ENCODE results near the gene CDK11B.

Gene CDK11B

DNA sequence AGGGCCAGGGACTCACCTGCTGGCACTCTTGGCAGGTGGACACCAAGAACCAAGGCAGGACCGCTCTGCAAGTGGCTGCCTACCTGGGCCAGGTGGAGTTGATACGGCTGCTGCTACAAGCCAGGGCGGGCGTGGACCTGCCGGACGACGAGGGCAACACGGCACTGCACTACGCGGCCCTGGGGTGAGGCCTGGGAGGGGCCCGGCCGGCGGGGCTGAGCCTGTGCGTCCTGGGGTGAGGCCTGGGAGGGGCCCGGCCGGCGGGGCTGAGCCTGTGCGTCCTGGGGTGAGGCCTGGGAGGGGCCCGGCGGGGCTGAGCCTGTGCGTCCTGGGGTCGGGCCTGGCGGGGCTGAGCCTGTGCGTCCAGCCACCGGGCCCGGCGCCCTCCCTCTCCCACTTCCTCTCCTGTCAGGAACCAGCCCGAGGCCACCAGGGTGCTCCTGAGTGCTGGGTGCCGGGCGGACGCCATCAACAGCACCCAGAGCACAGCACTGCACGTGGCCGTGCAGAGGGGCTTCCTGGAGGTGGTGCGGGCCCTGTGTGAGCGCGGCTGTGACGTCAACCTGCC, 31.5 kb downstream of the CDK11B start:
- no peaks in the 10 kb centered on the region for H3K36me3 Mint-ChIP-seq
- no peak overlapping the region for H3K4me3 Mint-ChIP-seq
- H3K27ac Mint-ChIP-seq, result no peak overlapping the region
- no peaks in the 10 kb centered on the region for H3K27me3 Mint-ChIP-seq
- H3K4me1 Mint-ChIP-seq (ENCODE audit: low read depth), result peaks cover 4% of the 10 kb centered on the region
- H3K9me3 Mint-ChIP-seq (ENCODE audit: low read depth), result no peaks in the 10 kb centered on the region

DNA sequence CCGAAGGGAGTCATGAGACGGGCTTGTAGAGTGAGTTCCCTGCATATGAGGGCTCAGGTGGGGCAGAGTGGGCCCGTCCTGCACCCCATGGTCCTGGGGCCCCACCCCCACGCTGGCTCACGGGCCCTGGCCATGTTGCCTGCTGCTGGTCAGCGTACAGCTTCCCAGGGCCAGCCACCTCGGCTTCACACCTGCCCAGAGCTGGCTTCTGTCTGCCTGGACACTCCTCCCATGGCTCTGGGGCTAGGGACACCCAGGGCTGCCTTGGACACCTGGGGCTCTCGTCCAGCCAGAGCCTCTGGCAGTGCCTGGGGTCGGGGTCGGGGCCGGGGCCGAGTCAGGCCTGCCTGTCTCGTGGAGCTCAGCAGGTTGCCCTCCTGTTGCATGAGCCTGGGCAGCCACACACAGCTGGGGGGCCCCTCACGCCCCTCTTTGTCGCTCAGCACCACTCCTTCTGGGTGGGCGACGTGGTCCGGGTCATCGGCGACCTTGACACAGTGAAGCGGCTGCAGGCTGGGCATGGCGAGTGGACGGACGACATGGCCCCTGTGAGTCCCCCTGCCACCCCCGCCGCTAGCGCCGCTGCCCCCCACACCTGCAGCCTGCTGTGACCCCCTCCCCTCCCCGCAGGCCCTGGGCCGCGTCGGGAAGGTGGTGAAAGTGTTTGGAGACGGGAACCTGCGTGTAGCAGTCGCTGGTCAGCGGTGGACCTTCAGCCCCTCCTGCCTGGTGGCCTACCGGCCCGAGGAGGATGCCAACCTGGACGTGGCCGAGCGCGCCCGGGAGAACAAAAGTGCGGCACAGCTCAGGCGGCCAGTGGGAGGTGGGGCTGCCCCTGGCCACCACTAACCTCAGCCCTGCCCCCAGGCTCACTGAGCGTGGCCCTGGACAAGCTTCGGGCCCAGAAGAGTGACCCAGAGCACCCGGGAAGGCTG, 32.3 kb downstream of the CDK11B start:
- Mint-ChIP-seq H3K36me3 (no peaks in the 10 kb centered on the region), H3K4me1 (ENCODE audit: low read depth) (peaks cover 4% of the 10 kb centered on the region), H3K27me3 (no peaks in the 10 kb centered on the region), H3K27ac (no peak overlapping the region), H3K9me3 (ENCODE audit: low read depth) (no peaks in the 10 kb centered on the region), H3K4me3 (no peak overlapping the region)

DNA sequence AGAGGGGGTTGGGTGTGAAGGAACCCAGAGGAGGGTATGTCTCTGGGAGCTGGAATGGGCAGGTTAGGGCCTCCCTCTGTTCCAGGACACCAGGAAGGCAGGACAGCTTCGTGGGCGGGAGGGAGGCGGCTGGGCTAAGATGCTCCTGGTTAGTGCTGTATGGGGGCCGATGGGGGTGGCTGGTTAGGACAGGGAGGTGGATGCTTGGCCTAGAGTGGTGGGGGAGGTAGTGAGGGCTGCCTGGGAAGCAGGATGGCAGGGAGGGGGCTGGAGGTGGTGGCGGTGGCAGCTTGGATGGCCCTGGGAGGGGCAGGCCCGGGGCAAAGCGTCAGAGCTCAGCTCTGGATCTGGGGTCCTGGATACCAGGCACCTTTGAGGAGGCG, 33.0 kb downstream of the CDK11B start:
- H3K27me3 Mint-ChIP-seq, result no peaks in the 10 kb centered on the region
- no peak overlapping the region for H3K27ac Mint-ChIP-seq
- no peak overlapping the region for H3K4me3 Mint-ChIP-seq
- H3K4me1 Mint-ChIP-seq (ENCODE audit: low read depth), result peaks cover 4% of the 10 kb centered on the region
- no peaks in the 10 kb centered on the region for H3K36me3 Mint-ChIP-seq
- H3K9me3 Mint-ChIP-seq (ENCODE audit: low read depth), result no peaks in the 10 kb centered on the region

DNA sequence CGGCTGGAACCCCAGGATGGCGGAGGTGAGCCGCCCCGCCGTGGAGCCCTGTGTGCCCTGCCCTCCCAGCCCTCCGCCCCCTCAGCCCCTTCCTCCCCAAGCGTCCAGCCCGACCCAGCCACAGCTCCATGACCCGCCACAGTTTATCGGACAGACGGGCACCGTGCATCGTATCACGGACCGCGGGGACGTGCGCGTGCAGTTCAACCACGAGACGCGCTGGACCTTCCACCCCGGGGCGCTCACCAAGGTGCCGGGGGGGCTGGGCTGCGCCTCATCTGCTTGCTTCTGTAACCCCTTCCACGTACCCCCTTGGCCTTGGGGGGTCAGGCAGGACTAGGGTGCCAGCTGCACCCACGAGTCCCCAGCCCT, 33.4 kb downstream of the CDK11B start:
- H3K27me3 Mint-ChIP-seq, result no peaks in the 10 kb centered on the region
- H3K4me1 Mint-ChIP-seq (ENCODE audit: low read depth), result peaks cover 4% of the 10 kb centered on the region
- no peak overlapping the region for H3K4me3 Mint-ChIP-seq
- no peak overlapping the region for H3K27ac Mint-ChIP-seq
- no peaks in the 10 kb centered on the region for H3K9me3 Mint-ChIP-seq (ENCODE audit: low read depth)
- H3K36me3 Mint-ChIP-seq, result no peaks in the 10 kb centered on the region

DNA sequence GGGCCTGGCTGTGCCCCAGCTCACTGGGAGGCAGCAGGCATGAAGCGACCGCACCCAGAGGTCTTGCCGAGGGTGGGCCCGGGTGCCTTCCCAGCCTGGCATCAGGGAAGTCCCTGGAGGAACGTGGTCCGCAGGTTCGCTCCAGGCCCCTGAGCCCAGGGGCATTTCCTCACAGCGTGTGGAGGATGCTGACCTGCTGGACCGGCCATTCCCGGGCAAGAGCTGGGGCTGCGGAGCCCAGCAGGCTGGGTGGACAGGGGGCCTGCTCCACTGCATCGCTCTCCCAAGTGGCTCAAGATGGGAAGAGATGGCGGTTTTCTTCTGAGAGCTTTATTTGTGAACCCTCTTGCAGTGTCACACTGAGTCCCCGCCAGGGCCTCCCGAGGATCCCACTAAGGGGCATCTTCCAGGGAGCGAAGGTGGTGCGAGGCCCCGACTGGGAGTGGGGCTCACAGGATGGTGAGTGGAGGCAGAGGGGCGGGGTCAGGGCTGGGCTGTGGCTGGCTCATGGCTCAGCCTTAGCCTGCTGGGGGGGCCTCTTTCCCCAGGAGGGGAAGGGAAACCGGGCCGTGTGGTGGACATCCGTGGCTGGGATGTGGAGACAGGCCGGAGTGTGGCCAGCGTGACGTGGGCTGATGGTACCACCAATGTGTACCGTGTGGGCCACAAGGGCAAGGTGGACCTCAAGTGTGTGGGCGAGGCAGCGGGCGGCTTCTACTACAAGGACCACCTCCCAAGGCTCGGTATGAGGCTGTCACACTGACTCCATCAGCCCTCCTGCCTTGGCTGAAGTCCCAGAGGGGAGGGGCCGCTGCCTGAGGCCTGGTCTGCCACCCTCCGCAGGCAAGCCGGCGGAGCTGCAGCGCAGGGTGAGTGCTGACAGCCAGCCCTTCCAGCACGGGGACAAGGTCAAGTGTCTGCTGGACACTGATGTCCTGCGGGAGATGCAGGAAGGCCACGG, 34.1 kb downstream of the CDK11B start:
- Mint-ChIP-seq H3K4me3 (no peak overlapping the region), H3K27ac (no peak overlapping the region), H3K27me3 (no peaks in the 10 kb centered on the region), H3K9me3 (ENCODE audit: low read depth) (no peaks in the 10 kb centered on the region), H3K4me1 (ENCODE audit: low read depth) (peaks cover 2% of the 10 kb centered on the region), H3K36me3 (no peaks in the 10 kb centered on the region)

DNA sequence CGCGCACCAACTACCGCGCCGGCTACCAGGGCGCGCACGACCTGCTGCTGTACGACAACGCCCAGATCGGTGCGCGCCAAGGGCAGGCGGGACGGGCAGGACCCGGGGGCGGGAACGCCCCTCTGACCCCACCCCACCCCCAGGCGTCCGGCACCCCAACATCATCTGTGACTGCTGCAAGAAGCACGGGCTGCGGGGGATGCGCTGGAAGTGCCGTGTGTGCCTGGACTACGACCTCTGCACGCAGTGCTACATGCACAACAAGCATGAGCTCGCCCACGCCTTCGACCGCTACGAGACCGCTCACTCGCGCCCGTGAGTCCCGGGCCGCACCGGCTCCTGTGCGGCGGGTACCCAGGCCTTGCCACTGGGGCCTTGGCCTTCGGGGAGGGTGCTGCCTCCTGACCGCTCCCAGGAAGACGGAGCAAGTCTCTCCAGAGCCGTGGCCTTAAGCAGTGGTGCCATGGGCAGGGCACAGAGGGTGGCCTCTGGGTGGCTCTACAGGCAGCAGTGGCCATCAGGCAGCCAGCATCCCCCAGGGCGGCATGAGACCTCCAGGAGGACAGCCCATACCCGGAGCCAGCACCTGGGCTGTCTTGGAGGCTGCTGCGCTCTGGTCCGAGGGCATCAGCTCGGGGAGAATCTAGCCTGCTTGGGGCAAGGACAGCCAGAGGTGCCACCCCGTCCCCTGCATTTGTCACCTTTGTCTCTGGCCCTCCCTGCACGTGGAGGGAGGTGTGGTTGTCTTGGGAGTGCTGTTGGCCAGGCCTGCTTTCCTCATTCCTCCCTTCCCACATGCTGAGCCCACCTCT, 35.0 kb downstream of the CDK11B start:
- no peaks in the 10 kb centered on the region for H3K9me3 Mint-ChIP-seq (ENCODE audit: low read depth)
- H3K27ac Mint-ChIP-seq, result no peak overlapping the region
- no peak overlapping the region for H3K4me3 Mint-ChIP-seq
- no peaks in the 10 kb centered on the region for H3K36me3 Mint-ChIP-seq
- peaks cover 2% of the 10 kb centered on the region for H3K4me1 Mint-ChIP-seq (ENCODE audit: low read depth)
- no peaks in the 10 kb centered on the region for H3K27me3 Mint-ChIP-seq

DNA sequence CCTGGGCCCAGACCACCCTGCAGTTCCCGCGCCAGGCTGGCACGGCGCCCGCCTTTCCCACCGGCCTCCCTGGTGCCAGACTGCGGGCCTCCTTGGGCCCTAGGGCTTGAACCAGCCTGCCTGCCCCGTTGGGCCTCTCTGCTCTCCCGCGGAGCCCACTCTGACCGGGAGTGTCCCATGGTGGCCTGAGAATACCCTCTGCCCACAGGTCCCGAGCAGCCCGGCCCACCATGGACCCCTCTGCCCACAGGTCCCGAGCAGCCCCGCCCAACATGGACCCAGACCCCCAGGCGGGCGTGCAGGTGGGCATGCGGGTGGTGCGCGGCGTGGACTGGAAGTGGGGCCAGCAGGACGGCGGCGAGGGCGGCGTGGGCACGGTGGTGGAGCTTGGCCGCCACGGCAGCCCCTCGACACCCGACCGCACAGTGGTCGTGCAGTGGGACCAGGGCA, 35.6 kb downstream of the CDK11B start:
- Mint-ChIP-seq H3K9me3 (ENCODE audit: low read depth) (no peaks in the 10 kb centered on the region), H3K27ac (no peak overlapping the region), H3K4me3 (no peak overlapping the region), H3K27me3 (no peaks in the 10 kb centered on the region), H3K36me3 (no peaks in the 10 kb centered on the region), H3K4me1 (ENCODE audit: low read depth) (peaks cover 2% of the 10 kb centered on the region)

DNA sequence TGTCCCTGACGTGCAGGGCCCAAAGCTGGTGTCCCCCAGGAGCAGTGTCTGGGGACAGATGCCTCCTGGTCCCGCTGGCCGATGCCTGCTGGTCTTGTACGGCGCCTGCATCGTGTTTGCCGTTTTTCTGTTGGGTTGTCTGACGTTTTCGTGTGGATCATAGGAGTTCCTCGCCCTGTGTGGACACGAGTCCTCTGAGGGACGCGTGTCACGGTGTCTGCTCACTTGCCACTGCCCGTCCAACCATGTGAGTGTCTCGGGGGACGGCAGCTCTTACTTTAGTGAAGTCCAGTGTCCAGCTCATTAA, 36.1 kb downstream of the CDK11B start:
- Mint-ChIP-seq H3K4me1 (ENCODE audit: low read depth) (peaks cover 2% of the 10 kb centered on the region), H3K4me3 (no peak overlapping the region), H3K27ac (no peak overlapping the region)

DNA sequence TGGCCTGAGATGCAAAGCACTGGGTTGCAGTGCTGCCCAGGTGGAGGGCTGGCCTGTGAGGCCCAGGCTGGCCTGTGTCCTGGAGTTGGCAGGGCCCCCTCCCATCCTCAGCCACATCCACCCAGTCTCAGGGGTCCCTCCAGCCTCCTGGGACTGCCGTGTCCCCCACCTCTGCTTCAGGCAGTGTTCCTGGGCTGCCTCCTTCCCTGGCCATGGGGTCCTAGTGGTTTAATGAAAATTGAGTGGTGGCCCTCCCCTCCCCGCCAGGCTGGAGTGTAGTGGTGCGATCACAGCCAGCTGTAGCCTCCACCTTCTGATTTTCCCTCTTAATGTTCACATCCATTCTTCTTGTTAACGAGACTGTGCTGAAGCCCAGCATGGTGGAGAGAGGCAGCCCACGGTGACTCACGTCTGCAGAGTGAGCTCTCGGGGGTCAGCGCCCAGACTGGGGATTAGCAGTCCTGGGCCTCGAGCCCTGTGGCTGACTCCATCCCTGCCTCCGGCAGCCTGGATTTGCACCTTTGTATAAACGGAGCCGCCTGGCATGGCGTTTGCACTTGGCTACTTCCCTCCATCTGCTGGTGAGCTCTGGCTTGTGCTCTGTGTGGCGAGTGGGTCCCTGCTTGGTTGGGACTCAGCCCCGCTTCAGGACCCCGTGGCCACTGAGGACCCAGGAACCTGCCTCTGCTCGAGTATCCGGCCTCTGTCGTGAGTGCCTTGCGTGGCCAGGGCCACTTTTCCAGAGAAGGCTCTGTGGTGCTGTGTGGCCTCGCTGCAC, 36.6 kb downstream of the CDK11B start:
- Mint-ChIP-seq H3K4me1 (ENCODE audit: low read depth) (peaks cover 7% of the 10 kb centered on the region), H3K9me3 (ENCODE audit: low read depth) (no peaks in the 10 kb centered on the region), H3K4me3 (no peak overlapping the region), H3K27me3 (no peaks in the 10 kb centered on the region), H3K27ac (no peak overlapping the region), H3K36me3 (no peaks in the 10 kb centered on the region)

More for the DNA sequence above, 36.1 kb downstream of the CDK11B start:
- Mint-ChIP-seq H3K27me3 (no peaks in the 10 kb centered on the region), H3K9me3 (ENCODE audit: low read depth) (no peaks in the 10 kb centered on the region), H3K36me3 (no peaks in the 10 kb centered on the region)

DNA sequence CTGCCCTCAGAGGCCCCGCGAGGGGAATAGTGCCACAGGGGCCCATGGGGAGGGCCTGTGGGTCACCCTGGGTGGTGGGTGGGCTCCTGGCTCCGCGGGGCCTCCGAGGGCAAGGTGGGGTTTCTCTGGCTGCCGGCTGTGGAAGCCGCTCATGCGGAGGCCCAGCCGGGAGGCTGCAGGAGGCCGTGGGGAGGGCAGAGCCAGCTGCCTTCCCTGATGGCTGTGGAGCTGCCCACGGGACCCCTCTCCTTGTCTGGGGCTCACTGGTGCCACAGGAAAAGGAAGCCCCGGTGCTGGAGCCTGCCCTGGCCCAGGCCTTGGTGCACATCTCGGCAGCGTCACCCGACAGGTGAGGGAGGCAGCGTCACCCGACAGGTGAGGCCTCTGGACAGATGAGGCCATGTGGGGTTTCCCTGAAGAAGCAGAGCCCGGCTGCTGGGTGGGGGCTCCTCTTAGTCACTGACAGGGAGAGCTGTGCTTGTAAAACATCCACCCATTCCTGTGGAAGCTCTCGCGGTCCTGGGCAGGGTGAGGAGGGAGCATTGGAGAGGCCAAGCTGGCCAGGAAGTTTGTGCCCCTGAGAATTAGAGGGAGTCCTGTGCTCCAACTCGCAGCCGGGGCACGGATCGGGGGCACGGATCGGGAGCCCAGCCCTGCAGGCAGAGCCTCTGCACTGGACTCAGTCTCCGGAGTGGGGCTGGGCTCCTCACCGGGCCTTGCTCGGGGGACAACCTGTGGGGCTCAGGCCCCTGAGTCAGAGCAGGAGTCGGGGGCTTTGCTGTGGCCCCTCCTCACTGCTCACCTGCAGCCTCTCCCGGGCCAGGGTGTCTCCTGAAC, 37.4 kb downstream of the CDK11B start:
- no peaks in the 10 kb centered on the region for H3K9me3 Mint-ChIP-seq (ENCODE audit: low read depth)
- H3K27me3 Mint-ChIP-seq, result no peaks in the 10 kb centered on the region
- H3K27ac Mint-ChIP-seq, result no peak overlapping the region
- H3K4me3 Mint-ChIP-seq, result no peak overlapping the region
- H3K36me3 Mint-ChIP-seq, result no peaks in the 10 kb centered on the region
- peaks cover 10% of the 10 kb centered on the region for H3K4me1 Mint-ChIP-seq (ENCODE audit: low read depth)

DNA sequence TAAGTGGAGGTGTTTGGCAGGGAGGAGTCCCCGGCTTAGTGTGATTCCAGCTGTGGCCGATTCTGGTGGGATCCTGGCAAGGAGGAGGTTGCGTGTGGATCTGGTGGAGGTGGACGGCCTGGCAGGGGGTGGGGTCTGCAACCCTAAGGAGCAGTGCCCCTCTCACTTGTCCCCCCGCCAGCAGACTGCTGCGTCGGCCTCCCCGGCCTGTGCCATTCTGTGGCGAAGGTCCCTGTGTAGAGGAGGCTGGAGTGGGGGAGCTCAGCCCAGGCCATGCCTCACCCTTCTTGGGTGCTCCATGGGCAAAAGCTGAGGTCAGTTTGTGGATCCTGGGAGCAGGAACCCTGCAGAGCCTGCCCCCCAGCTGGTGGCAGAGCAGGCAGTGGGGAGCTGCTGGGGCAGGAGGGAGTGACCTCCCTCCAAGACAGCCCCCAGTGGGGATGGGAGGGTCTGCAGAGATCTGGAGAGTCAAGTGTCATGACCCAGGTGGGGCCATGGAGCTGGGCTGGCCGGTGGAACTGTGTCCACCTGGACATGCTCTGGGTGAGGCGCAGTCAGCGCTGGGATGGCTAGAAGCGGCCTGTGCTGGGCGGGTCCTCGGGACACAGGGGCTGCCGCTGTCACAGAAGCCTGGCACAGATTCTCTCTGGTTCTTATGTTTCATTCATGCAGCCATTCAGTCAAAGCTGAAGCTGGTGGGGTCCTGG, 38.2 kb downstream of the CDK11B start:
- Mint-ChIP-seq H3K4me1 (ENCODE audit: low read depth) (peaks cover 10% of the 10 kb centered on the region), H3K27ac (no peak overlapping the region), H3K9me3 (ENCODE audit: low read depth) (no peaks in the 10 kb centered on the region), H3K27me3 (no peaks in the 10 kb centered on the region), H3K4me3 (no peak overlapping the region), H3K36me3 (no peaks in the 10 kb centered on the region)

DNA sequence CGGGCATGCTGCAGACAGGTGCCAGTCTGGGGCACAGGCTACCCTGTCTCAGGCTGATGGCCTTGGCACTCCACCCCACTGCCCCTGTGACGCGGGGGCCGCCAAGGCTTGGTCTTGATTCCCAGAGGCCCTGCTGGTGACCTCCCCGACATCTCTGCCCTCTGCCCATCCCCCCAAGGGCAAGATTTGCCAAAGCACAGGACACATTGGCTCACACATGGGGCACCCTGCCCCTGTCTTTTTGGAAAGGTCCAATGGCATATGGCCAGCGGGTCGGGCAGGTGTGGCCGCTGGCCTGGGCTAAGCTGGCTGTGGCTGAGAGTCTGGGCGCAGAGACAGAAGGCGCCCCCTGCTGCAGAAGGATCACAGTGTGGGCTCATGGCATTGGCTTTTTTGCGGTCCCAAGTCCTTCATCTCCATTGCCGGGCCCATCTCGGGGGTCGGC, 38.9 kb downstream of the CDK11B start:
- Mint-ChIP-seq H3K36me3 (no peaks in the 10 kb centered on the region), H3K9me3 (ENCODE audit: low read depth) (no peaks in the 10 kb centered on the region), H3K27me3 (no peaks in the 10 kb centered on the region), H3K4me1 (ENCODE audit: low read depth) (peaks cover 12% of the 10 kb centered on the region), H3K27ac (no peak overlapping the region), H3K4me3 (no peak overlapping the region)
